HG03520 (cell line): Measurements from ENCODE around the gene OXLD1.
"Not testable (repeated sequence)": the region's sequence is repeated elsewhere in the genome, so short reads cannot be mapped to it uniquely, and the experiment has no call there.

ENCODE experiments used
- ATAC-seq: cut with Tn5 transposase; IDR thresholded peaks from one replicate; pipeline ENCODE4 v1.9.1; 2021; ENCODE audit warnings: mild to moderate bottlenecking, moderate library complexity; ENCODE audit not compliant: unreplicated experiment

Gene OXLD1

DNA sequence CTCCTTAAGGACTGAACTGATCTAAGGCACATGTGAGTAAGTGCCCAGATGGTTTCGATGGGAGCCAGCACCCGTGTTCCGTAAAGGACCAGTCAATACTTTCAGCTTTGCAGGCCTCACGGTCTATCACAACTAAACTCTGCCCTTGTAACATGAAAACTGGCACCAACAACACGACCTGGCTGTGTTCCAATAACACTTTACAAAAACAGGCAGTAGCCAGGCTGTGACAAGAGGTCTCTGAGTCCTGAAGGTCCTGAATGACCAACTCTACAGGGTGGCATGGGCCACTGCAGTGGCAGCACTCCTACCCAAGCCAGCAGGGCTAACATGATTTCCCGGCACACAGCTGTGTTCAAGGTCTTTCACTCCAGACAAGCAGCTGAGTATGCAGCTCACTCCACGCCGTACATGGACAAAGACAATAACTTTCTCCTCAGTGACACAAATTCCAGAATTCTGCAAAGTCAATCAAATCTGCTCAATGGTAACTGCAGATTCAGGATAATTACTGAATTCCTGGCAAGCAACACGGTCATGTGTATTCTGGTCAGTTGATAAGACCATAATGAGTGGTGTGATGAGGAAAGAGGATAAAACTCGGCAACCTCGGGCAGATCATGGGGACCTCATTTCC is 44.8 kb downstream of the OXLD1 start:
- no peak for ATAC-seq

DNA sequence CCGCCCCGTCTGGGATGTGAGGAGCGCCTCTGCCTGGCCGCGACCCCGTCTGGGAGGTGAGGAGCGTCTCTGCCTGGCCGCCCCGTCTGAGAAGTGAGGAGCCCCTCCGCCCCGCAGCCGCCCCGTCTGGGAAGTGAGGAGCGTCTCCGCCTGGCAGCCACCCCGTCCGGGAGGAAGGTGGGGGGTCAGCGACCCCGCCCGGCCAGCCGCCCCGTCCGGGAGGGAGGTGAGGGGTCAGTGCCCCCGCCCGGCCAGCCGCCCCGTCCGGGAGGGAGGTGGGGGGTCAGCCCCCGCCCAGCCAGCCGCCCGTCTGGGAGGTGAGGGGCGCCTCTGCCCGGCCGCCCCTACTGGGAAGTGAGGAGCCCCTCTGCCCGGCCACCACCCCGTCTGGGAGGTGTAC is 48.1 kb downstream of the OXLD1 start:
- ATAC-seq: not testable (repeated sequence)

GRCh38 chr17:81616877-81617276 is 49.5 kb downstream of the OXLD1 start:
- ATAC-seq: no peak

- no peak for ATAC-seq
Measured at GRCh38 chr17:81615401-81615930, 50.9 kb downstream of the OXLD1 start.
